Measurements from ENCODE around the gene SCUBE3. TPM values are rescaled to one million over a fixed set of nuclear protein-coding genes. Genes with fewer than 3 reads are reported as not detected.

Gene SCUBE3
- total and polyA plus RNA-seq, 2 of the 8 experiments (the other 6 are each of a cell fraction or from before 2014, with no cell fraction given): 0.80 to 1.0 TPM

DNA sequence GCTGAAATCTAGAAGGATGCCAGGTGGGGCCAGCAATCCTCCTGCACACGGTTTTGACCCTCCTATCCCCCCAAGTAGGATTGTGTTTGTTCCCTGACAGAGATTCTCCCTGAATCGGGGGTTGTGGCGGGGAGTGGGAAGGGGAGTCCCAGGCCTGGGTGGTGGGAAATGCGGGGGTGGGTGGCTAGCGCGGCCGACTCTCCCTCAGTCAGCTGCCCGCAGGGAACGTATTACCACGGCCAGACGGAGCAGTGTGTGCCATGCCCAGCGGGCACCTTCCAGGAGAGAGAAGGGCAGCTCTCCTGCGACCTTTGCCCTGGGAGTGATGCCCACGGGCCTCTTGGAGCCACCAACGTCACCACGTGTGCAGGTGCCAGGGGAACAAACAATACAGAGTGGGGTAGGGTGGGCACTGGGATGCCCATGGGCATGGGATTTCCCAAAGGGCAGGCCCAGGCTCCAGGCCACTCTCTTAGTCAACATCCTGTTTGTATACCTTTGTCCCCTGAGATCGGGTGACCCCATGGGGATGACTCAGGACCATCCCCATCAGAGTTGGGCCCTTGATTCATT is 29.7 kb downstream of the SCUBE3 start:
- Histone ChIP-seq H2BK120ac (replicated peaks; ENCODE audit: low read depth, low read length) (no peak overlapping the region), H2BK12ac (ENCODE audit: low read depth, low read length) (no peak overlapping the region), H2BK20ac (ENCODE audit: low read length) (no peak overlapping the region), H3K27me3 (replicated peaks in 1 of 4; ENCODE audit: control insufficient read depth in 3 of 4, extremely low read depth in 1 of 4, insufficient read depth in 3 of 4, low read length in 3 of 4) (peaks cover 0 to 12% (median 8%) of the 10 kb centered on the region in 4 experiments; a peak in 4 of 7 replicates), H4K20me1 (replicated peaks in 1 of 2; ENCODE audit: control insufficient read depth in 1 of 2, insufficient read depth in 2 of 2, low read length in 2 of 2) (peaks cover 13 to 18% of the 10 kb centered on the region in 2 experiments), H4K8ac (ENCODE audit: extremely low read depth, insufficient read depth, low read length) (no peak overlapping the region), H3K36me3 (ENCODE audit: control insufficient read depth in 2 of 4, insufficient read depth in 4 of 4, low read length in 3 of 4) (no peaks in the 10 kb centered on the region), H4K5ac (ENCODE audit: insufficient read length, low read depth, low read length) (no peak overlapping the region), H3K79me2 (ENCODE audit: control insufficient read depth in 1 of 2, insufficient read depth in 2 of 2, low read length in 2 of 2) (no peaks in the 10 kb centered on the region), H3K14ac (ENCODE audit: insufficient read length) (no peak overlapping the region), H2BK15ac (ENCODE audit: low read length) (no peak overlapping the region), H3K9me3 (ENCODE audit: insufficient read depth in 2 of 2, low read depth in 1 of 2, low read length in 1 of 2) (no peaks in the 10 kb centered on the region), H3K56ac (replicated peaks; ENCODE audit: insufficient read length, low read depth, low read length) (no peak overlapping the region), H2AFZ (ENCODE audit: low read length) (no peak overlapping the region), H4K91ac (replicated peaks; ENCODE audit: insufficient read length, low read length) (no peak overlapping the region), H3K9ac (replicated peaks in 1 of 4; ENCODE audit: extremely low read depth in 1 of 4, low read depth in 3 of 4, low read length in 3 of 4) (no peak overlapping the region), H3K27ac (ENCODE audit: low read depth, low read length) (no peak overlapping the region), H3K23ac (ENCODE audit: insufficient read length) (no peak overlapping the region), H3K4me3 (ENCODE audit: extremely low read depth in 1 of 4, insufficient read depth in 2 of 4, low read depth in 3 of 4, low read length in 4 of 4) (no peak overlapping the region), H3K23me2 (ENCODE audit: low read depth, low read length) (no peaks in the 10 kb centered on the region), H3K79me1 (ENCODE audit: low read depth, low read length) (no peaks in the 10 kb centered on the region), H3K4ac (replicated peaks; ENCODE audit: insufficient read length, low read depth, low read length) (no peak overlapping the region), H2BK5ac (ENCODE audit: low read depth, low read length) (no peak overlapping the region), H3K4me2 (ENCODE audit: insufficient read depth in 1 of 2, low read depth in 2 of 2, low read length in 2 of 2) (no peak overlapping the region), H3K18ac (ENCODE audit: extremely low read depth, low read length) (no peak overlapping the region), H2AK5ac (ENCODE audit: low read depth, low read length) (no peak overlapping the region), H3K4me1 (replicated peaks in 1 of 4; ENCODE audit: control insufficient read depth in 3 of 4, insufficient read depth in 4 of 4, low read length in 3 of 4) (peaks cover 5 to 23% (median 8%) of the 10 kb centered on the region in 4 experiments)
- ChIA-PET CTCF (ENCODE audit: partially characterized antibody) (interaction anchor here (0.9 to 9.6 kb wide), 7 partner anchors 27 to 119 kb away, joined by 3 to 143 read pairs (median 42); partner anchors contain the start of genes SCUBE3 and TCP11), POLR2A (ENCODE audit: partially characterized antibody) (interaction anchor here (1.0 to 1.3 kb wide), 2 partner anchors 15 to 29 kb away, joined by 3 read pairs; partner anchors contain the start of gene SCUBE3)
- WGBS, 2 experiments (ENCODE audit: extremely low coverage in 1 of 2, insufficient coverage in 1 of 2, insufficient read length in 1 of 2, insufficient replicate concordance in 2 of 2, low coverage in 1 of 2, low lambda C conversion rate in 2 of 2, missing lambda C conversion rate in 1 of 2): 76% methylated on average over 7 of the region's 17 CpGs; no CpG with 5 or more reads in 1 of the 2 experiments
- DNase-seq (ENCODE audit: low read depth in 1 of 2, low spot score in 2 of 2) (no peak), FAIRE-seq (no peak)
- TF ChIP-seq SIX5 (IDR thresholded peaks at IDR 0.05; ENCODE audit: low read depth, low read length): no peak
- no peak for TF ChIP-seq TAF7 (optimal IDR thresholded peaks at IDR 0.05; ENCODE audit: borderline replicate concordance, low read depth, low read length)
- no peak for TF ChIP-seq BCL11A (IDR thresholded peaks at IDR 0.05; ENCODE audit: low read depth in 2 of 2, low read length in 2 of 2)
- TF ChIP-seq SP4 (IDR thresholded peaks at IDR 0.05; ENCODE audit: low read length): no peak
- TF ChIP-seq KDM4A (IDR thresholded peaks at IDR 0.05; ENCODE audit: low read depth, low read length, severe bottlenecking): no peak
- TF ChIP-seq ASH2L (IDR thresholded peaks at IDR 0.05; ENCODE audit: low read length): no peak
- TF ChIP-seq GABPA (IDR thresholded peaks at IDR 0.05; ENCODE audit: borderline replicate concordance, insufficient read depth, low read length): no peak
- no peak for TF ChIP-seq CTBP2 (IDR thresholded peaks at IDR 0.05; ENCODE audit: borderline replicate concordance, insufficient read depth, insufficient read length, low read length)
- no peak for TF ChIP-seq POLR2AphosphoS5 (IDR thresholded peaks at IDR 0.05; ENCODE audit: low read depth, low read length)
- TF ChIP-seq RBBP5 (IDR thresholded peaks at IDR 0.05; ENCODE audit: borderline replicate concordance, low read depth, low read length): no peak
- no peak for TF ChIP-seq CBX8 (IDR thresholded peaks at IDR 0.05; ENCODE audit: borderline replicate concordance, low read depth, low read length)
- TF ChIP-seq CHD2 (IDR thresholded peaks at IDR 0.05; ENCODE audit: low read length): no peak
- TF ChIP-seq TEAD4 (IDR thresholded peaks at IDR 0.05; ENCODE audit: low read depth, low read length): no peak
- no peak for TF ChIP-seq FOSL1 (IDR thresholded peaks at IDR 0.05; ENCODE audit: insufficient read depth, low read depth, low read length)

Measured in H1 (cell line).